Neural cell (in vitro differentiated cells): ENCODE measurements around the gene PPARGC1A. TPM values are rescaled to one million over a fixed set of nuclear protein-coding genes. Genes with fewer than 3 reads are reported as not detected.

Experiments used
- H2AFZ ChIP-seq: fragments of 200-600, 300-800 bp; sonication (generic), shearing (Covaris generic); 2 replicates; pipeline ENCODE4 v1.6.0; 2014; ENCODE audit warnings: low read depth, mild to moderate bottlenecking, antibody characterized with exemption, low read length, moderate library complexity
- H3F3A ChIP-seq: fragments of 200-600 bp; shearing (Covaris generic); 2 replicates; pipeline ENCODE4 v1.6.1; 2016; ENCODE audit warnings: mild to moderate bottlenecking, moderate library complexity, mixed read lengths, antibody characterized with exemption, low read length; ENCODE audit not compliant: insufficient read depth, poor library complexity, severe bottlenecking
- H3K27ac ChIP-seq: fragments of 200-600, 300-800 bp; sonication (generic), shearing (Covaris generic); 2 replicates; pipeline ENCODE4 v1.5.1; 2014; ENCODE audit warnings: mild to moderate bottlenecking, low read length, moderate library complexity
- H3K27me3 ChIP-seq: fragments of 300-800, 200-600 bp; sonication (generic), shearing (Covaris generic); 2 replicates; pipeline ENCODE4 v1.6.0; 2014; ENCODE audit warnings: mild to moderate bottlenecking, low read depth, low read length, moderate library complexity; ENCODE audit not compliant: insufficient read depth
- H3K36me3 ChIP-seq: fragments of 300-800, 200-600 bp; sonication (generic), shearing (Covaris generic); 2 replicates; pipeline ENCODE4 v1.5.1; 2014; ENCODE audit warnings: mild to moderate bottlenecking, antibody characterized with exemption, low read length, moderate library complexity; ENCODE audit not compliant: insufficient read depth
- H3K4me2 ChIP-seq: fragments of 300-800, 200-600 bp; sonication (generic), shearing (Covaris generic); 2 replicates; pipeline ENCODE4 v1.6.0; 2014; ENCODE audit warnings: mild to moderate bottlenecking, low read length
- H3K4me3 ChIP-seq: fragments of 300-800, 200-600 bp; sonication (generic), shearing (Covaris generic); 2 replicates; pipeline ENCODE4 v1.5.1; 2014; ENCODE audit warnings: mild to moderate bottlenecking, low read length, moderate library complexity
- H3K79me2 ChIP-seq: fragments of 200-600 bp; shearing (Covaris generic); replicated peaks from 2 replicates; pipeline ENCODE4 v1.6.0; 2014; ENCODE audit warnings: mild to moderate bottlenecking, low read length, moderate library complexity; ENCODE audit not compliant: insufficient read depth
- H3K9ac ChIP-seq: fragments of 300-800, 200-600 bp; sonication (generic), shearing (Covaris generic); 2 replicates; pipeline ENCODE4 v1.6.1; 2016; ENCODE audit warnings: mild to moderate bottlenecking, low read length, mixed read lengths
- H3K9me2 ChIP-seq: fragments of 200-600 bp; shearing (Covaris generic); 2 replicates; pipeline ENCODE4 v1.6.1; 2016; ENCODE audit warnings: mild to moderate bottlenecking, low read length, mixed read lengths; ENCODE audit not compliant: insufficient read depth
- H3K9me3 ChIP-seq: fragments of 200-600, 300-800 bp; sonication (generic), shearing (Covaris generic); 2 replicates; pipeline ENCODE4 v1.6.1; 2016; ENCODE audit warnings: mild to moderate bottlenecking, mixed run types, low read length, moderate library complexity, mixed read lengths
- H4K20me1 ChIP-seq: fragments of 200-600 bp; shearing (Covaris generic); 2 replicates; pipeline ENCODE4 v1.6.1; 2016; ENCODE audit warnings: mild to moderate bottlenecking, mixed run types; ENCODE audit not compliant: insufficient read depth
- EP300 ChIP-seq: fragments of 450-650 bp; conservative IDR thresholded peaks from 2 replicates; pipeline ENCODE4 v1.6.1; 2014; ENCODE audit warnings: antibody characterized with exemption, mild to moderate bottlenecking, moderate library complexity; ENCODE audit not compliant: poor library complexity, severe bottlenecking
- EZH2 ChIP-seq: fragments of 200-600, 300-800 bp; shearing (Covaris generic), sonication (generic); IDR thresholded peaks from 2 replicates; pipeline ENCODE4 v1.6.1; 2014; ENCODE audit warnings: antibody characterized with exemption, low read length, borderline replicate concordance, mild to moderate bottlenecking; ENCODE audit not compliant: insufficient read depth, poor library complexity, severe bottlenecking
- MXI1 ChIP-seq: fragments of 450-650 bp; conservative IDR thresholded peaks from 2 replicates; pipeline ENCODE4 v1.6.1; 2014; ENCODE audit warnings: antibody characterized with exemption, mild to moderate bottlenecking; ENCODE audit not compliant: poor library complexity, severe bottlenecking
- POLR2AphosphoS5 ChIP-seq: IDR thresholded peaks from 2 replicates; pipeline ENCODE4 v1.6.1; 2012
- RAD21 ChIP-seq: fragments of 450-650 bp; conservative IDR thresholded peaks from 2 replicates; pipeline ENCODE4 v1.6.1; 2014; ENCODE audit warnings: antibody characterized with exemption, mild to moderate bottlenecking, moderate library complexity
- SMC3 ChIP-seq: fragments of 450-650 bp; conservative IDR thresholded peaks from 2 replicates; pipeline ENCODE4 v1.6.1; 2014; ENCODE audit warnings: antibody characterized with exemption, mild to moderate bottlenecking, moderate library complexity; ENCODE audit not compliant: poor library complexity
- TAF1 ChIP-seq: IDR thresholded peaks from 2 replicates; pipeline ENCODE4 v1.6.1; 2012; ENCODE audit warnings: low read depth
- polyA plus RNA-seq: library from polyadenylated mRNA; depleted of rRNA; stranded (reverse); fragments of >200 nt; gene quantifications from 2 replicates; pipeline ENCODE4 v1.2.3, GENCODE V29; 2014
- TF ChIP-seq, protein P1 (sequence below): fragments of 450-650 bp; IDR thresholded peaks from 2 replicates; pipeline ENCODE4 v1.5.1; 2014; ENCODE audit warnings: antibody characterized with exemption, mild to moderate bottlenecking, moderate library complexity; ENCODE audit not compliant: poor library complexity, severe bottlenecking
- TF ChIP-seq, protein P2 (sequence below): IDR thresholded peaks from 2 replicates; pipeline ENCODE4 v1.6.1; 2012; ENCODE audit warnings: borderline replicate concordance

The PPARGC1A gene
- polyA plus RNA-seq, 1 donor from 2014 or later, result 7.2 TPM

DNA sequence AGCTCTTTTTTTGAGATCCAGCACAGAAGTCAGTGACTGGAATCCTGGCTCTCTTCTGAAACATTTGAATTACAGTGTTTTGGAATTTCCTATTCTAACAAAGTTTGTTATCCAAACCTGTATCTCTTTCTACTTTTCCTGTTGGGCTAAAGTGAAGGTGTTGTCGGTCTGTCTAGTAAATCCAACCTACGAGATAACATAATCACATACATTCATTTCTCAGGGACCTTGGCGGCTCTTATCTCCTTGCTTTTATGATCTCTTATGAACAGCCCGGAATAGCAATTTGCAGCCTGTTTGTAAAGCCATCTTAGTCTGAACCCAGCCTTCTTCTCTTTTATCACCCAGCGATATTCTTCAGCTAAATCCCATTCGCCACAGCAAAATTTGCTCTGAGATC is 14.5 kb downstream of the PPARGC1A start:
- Histone ChIP-seq H3K27ac (no peak overlapping the region), H3K9me3 (no peaks in the 10 kb centered on the region), H3K9me2 (no peaks in the 10 kb centered on the region), H3K4me2 (no peak overlapping the region), H4K20me1 (no peaks in the 10 kb centered on the region), H2AFZ (no peak overlapping the region), H3F3A (no peaks in the 10 kb centered on the region), H3K4me3 (no peak overlapping the region), H3K79me2 (no peaks in the 10 kb centered on the region), H3K9ac (no peak overlapping the region), H3K27me3 (no peaks in the 10 kb centered on the region), H3K36me3 (no peaks in the 10 kb centered on the region)
- TF ChIP-seq EZH2, result no peak
- TF ChIP-seq, protein P1, sequence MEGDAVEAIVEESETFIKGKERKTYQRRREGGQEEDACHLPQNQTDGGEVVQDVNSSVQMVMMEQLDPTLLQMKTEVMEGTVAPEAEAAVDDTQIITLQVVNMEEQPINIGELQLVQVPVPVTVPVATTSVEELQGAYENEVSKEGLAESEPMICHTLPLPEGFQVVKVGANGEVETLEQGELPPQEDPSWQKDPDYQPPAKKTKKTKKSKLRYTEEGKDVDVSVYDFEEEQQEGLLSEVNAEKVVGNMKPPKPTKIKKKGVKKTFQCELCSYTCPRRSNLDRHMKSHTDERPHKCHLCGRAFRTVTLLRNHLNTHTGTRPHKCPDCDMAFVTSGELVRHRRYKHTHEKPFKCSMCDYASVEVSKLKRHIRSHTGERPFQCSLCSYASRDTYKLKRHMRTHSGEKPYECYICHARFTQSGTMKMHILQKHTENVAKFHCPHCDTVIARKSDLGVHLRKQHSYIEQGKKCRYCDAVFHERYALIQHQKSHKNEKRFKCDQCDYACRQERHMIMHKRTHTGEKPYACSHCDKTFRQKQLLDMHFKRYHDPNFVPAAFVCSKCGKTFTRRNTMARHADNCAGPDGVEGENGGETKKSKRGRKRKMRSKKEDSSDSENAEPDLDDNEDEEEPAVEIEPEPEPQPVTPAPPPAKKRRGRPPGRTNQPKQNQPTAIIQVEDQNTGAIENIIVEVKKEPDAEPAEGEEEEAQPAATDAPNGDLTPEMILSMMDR, result no peak
- TF ChIP-seq MXI1, result no peak
- TF ChIP-seq, protein P2, sequence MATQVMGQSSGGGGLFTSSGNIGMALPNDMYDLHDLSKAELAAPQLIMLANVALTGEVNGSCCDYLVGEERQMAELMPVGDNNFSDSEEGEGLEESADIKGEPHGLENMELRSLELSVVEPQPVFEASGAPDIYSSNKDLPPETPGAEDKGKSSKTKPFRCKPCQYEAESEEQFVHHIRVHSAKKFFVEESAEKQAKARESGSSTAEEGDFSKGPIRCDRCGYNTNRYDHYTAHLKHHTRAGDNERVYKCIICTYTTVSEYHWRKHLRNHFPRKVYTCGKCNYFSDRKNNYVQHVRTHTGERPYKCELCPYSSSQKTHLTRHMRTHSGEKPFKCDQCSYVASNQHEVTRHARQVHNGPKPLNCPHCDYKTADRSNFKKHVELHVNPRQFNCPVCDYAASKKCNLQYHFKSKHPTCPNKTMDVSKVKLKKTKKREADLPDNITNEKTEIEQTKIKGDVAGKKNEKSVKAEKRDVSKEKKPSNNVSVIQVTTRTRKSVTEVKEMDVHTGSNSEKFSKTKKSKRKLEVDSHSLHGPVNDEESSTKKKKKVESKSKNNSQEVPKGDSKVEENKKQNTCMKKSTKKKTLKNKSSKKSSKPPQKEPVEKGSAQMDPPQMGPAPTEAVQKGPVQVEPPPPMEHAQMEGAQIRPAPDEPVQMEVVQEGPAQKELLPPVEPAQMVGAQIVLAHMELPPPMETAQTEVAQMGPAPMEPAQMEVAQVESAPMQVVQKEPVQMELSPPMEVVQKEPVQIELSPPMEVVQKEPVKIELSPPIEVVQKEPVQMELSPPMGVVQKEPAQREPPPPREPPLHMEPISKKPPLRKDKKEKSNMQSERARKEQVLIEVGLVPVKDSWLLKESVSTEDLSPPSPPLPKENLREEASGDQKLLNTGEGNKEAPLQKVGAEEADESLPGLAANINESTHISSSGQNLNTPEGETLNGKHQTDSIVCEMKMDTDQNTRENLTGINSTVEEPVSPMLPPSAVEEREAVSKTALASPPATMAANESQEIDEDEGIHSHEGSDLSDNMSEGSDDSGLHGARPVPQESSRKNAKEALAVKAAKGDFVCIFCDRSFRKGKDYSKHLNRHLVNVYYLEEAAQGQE, result no peak
- no peak for TF ChIP-seq SMC3
- TF ChIP-seq TAF1, result no peak
- TF ChIP-seq POLR2AphosphoS5, result no peak
- TF ChIP-seq RAD21, result no peak
- TF ChIP-seq EP300, result no peak

DNA sequence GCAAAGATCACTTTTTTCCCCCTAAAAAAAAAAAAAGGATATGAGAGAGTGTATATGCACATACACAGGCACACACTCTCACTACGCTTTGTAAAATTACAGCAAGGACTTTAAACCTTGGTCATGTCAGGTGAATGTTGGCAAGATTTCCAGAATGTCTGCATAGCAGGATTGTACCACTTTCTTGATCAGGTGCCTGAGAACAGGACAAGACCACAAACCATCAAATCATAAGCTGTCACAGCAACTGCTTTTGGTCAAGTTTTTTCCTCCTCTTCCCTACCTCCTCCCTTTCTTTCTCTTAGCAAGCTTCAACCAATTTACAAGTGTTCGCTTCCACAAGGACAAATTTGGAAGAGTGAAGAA is 15.3 kb downstream of the PPARGC1A start:
- no peak overlapping the region for H3K9ac ChIP-seq
- H4K20me1 ChIP-seq, result no peaks in the 10 kb centered on the region
- H3K9me3 ChIP-seq, result no peaks in the 10 kb centered on the region
- no peaks in the 10 kb centered on the region for H3K27me3 ChIP-seq
- no peaks in the 10 kb centered on the region for H3F3A ChIP-seq
- H3K36me3 ChIP-seq, result no peaks in the 10 kb centered on the region
- TF ChIP-seq, protein P2, result no peak
- TF ChIP-seq EZH2 (no peak), EP300 (no peak), TAF1 (no peak)
- no peaks in the 10 kb centered on the region for H3K79me2 ChIP-seq
- H2AFZ ChIP-seq, result no peak overlapping the region
- peak overlapping the region; percentile 3 for H3K4me2 ChIP-seq
- no peak overlapping the region for H3K27ac ChIP-seq
- no peak overlapping the region for H3K4me3 ChIP-seq
- H3K9me2 ChIP-seq, result no peaks in the 10 kb centered on the region
